OCI-LY1 (cell line): ENCODE measurements around the gene MMP26.

Experiments used
- EZH2 ChIP-seq: fragments of 200-600 bp; sonication (generic), shearing (Covaris generic); IDR thresholded peaks from 2 replicates; pipeline ENCODE4 v1.8.0; 2017; ENCODE audit warnings: borderline replicate concordance, mixed run types, mild to moderate bottlenecking, antibody characterized with exemption, low read length, moderate library complexity, mixed read lengths
- TF ChIP-seq, protein P1 (sequence below): fragments of 200-600 bp; sonication (generic), shearing (Covaris generic); IDR thresholded peaks from 2 replicates; pipeline ENCODE4 v1.5.1; 2017; ENCODE audit warnings: mild to moderate bottlenecking, antibody characterized with exemption, low read length, moderate library complexity, mixed read lengths

DNA sequence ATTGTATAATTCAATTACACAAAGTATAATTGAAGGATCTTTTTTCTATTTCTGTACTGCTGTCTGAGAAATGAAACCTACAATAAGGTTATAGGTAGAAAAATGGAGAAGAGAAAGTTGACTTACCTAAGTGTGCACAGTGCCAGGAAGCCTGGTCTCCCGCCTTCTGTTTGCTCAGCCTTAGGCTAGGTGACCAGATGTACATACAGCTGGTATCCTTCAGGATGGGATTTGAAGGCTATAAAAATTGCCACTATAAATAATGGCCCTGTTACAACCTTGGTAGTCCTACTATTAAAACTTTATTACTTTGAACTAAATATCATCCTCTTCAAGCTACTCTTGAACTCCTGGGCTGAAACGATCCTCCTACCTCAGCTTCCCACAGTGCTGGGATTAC is 26.6 kb upstream of the MMP26 start:
- TF ChIP-seq, protein P1, sequence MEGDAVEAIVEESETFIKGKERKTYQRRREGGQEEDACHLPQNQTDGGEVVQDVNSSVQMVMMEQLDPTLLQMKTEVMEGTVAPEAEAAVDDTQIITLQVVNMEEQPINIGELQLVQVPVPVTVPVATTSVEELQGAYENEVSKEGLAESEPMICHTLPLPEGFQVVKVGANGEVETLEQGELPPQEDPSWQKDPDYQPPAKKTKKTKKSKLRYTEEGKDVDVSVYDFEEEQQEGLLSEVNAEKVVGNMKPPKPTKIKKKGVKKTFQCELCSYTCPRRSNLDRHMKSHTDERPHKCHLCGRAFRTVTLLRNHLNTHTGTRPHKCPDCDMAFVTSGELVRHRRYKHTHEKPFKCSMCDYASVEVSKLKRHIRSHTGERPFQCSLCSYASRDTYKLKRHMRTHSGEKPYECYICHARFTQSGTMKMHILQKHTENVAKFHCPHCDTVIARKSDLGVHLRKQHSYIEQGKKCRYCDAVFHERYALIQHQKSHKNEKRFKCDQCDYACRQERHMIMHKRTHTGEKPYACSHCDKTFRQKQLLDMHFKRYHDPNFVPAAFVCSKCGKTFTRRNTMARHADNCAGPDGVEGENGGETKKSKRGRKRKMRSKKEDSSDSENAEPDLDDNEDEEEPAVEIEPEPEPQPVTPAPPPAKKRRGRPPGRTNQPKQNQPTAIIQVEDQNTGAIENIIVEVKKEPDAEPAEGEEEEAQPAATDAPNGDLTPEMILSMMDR: no peak
- TF ChIP-seq EZH2: no peak
